T-helper 9 cell (primary cell): Measurements from ENCODE around the gene CCT8.
"Not testable (repeated sequence)": the region's sequence is repeated elsewhere in the genome, so short reads cannot be mapped to it uniquely, and the experiment has no call there.

Experiments used
- DNase-seq: peaks from one replicate; pipeline ENCODE4 v3.0.0-alpha.2; 2020

Gene CCT8

GRCh38 chr21:29011236-29011635, 62.2 kb downstream of the CCT8 start:
- not testable (repeated sequence) for DNase-seq

- DNase-seq: no peak
Observed at GRCh38 chr21:29008367-29008766, 65.1 kb downstream of the CCT8 start.

GRCh38 chr21:29007810-29008209, 65.6 kb downstream of the CCT8 start:
- no peak for DNase-seq

GRCh38 chr21:29007135-29007534, 66.3 kb downstream of the CCT8 start:
- no peak for DNase-seq
